Activated CD8-positive, alpha-beta T cell treated with anti-CD3 and anti-CD28 coated beads for 36 hours (primary cell): ENCODE data around the gene WNK3. TPM values are rescaled to one million over a fixed set of nuclear protein-coding genes. Genes with fewer than 3 reads are reported as not detected.
"Not testable (repeated sequence)": the region's sequence is repeated elsewhere in the genome, so short reads cannot be mapped to it uniquely, and the experiment has no call there.

ENCODE experiments used
- ATAC-seq: fragments of 200-7000 bp; cut with Tn5 transposase; one replicate; pipeline ENCODE4 v1.10.0; 2021; ENCODE audit warnings: mild to moderate bottlenecking, moderate library complexity
- CTCF ChIA-PET: fragments of 350-600 bp; sonication (Branson Sonifier 250); formaldehyde crosslinking; loops from one replicate; lab custom pipeline; 2021; ENCODE audit warnings: antibody characterized with exemption; lab: Charles Lee
- POLR2A ChIA-PET: fragments of 350-600 bp; sonication (Branson Sonifier 250); formaldehyde crosslinking; loops from one replicate; lab custom pipeline; 2021; ENCODE audit warnings: antibody characterized with exemption; lab: Charles Lee
- DNase-seq: peaks from one replicate; pipeline ENCODE4 v3.0.0-alpha.2; 2020
- H3K27ac Mint-ChIP-seq: one replicate; pipeline ENCODE4 v1.8.0; 2021; ENCODE audit warnings: mild to moderate bottlenecking, mixed read lengths
- H3K27me3 Mint-ChIP-seq: one replicate; pipeline ENCODE4 v1.8.0; 2021; ENCODE audit warnings: mixed read lengths
- H3K36me3 Mint-ChIP-seq: one replicate; pipeline ENCODE4 v1.8.0; 2021; ENCODE audit warnings: low read depth, mixed read lengths
- H3K4me1 Mint-ChIP-seq: one replicate; pipeline ENCODE4 v1.8.0; 2021; ENCODE audit warnings: low read depth, mixed read lengths
- H3K4me3 Mint-ChIP-seq: one replicate; pipeline ENCODE4 v1.8.0; 2021; ENCODE audit warnings: mild to moderate bottlenecking, moderate library complexity, mixed read lengths
- H3K9me3 Mint-ChIP-seq: one replicate; pipeline ENCODE4 v1.8.0; 2021; ENCODE audit warnings: mixed read lengths
- CTCF ChIP-seq: fragments of 200-600 bp; IDR thresholded peaks from one replicate; pipeline ENCODE4 v1.8.0; 2022; ENCODE audit warnings: antibody characterized with exemption, mild to moderate bottlenecking
- intact Hi-C: fragments of 100-400 bp; cut with micrococcal nuclease; formaldehyde crosslinking; loops from one replicate; pipeline ENCODE4 v1.10.0; 2022
- total RNA-seq, 2 experiments: library from RNA; stranded (reverse); gene quantifications; one replicate each; pipeline ENCODE4 v1.2.3, GENCODE V29; 2021

WNK3 gene
- total RNA-seq, 2 experiments from 2014 or later, result 0.45 to 0.47 TPM

GRCh38 chrX:54359408-54359807 lies 1.6 kb upstream of the WNK3 start:
- no peaks in the 10 kb centered on the region for H3K36me3 Mint-ChIP-seq
- TF ChIP-seq CTCF, result no peak
- DNase-seq (no peak), ATAC-seq (no peak)
- peaks cover 9% of the 10 kb centered on the region for H3K4me1 Mint-ChIP-seq
- peaks cover 29% of the 10 kb centered on the region for H3K27me3 Mint-ChIP-seq
- peak overlapping the region; percentile 76 for H3K4me3 Mint-ChIP-seq
- H3K9me3 Mint-ChIP-seq, result no peaks in the 10 kb centered on the region
- ChIA-PET POLR2A (interaction anchor here (0.9 kb wide), 1 partner anchor 58 kb away, joined by 3 read pairs; no protein-coding TSS in a partner anchor), CTCF (no interaction called here)
- intact Hi-C loops, result no loop called here
- no peak overlapping the region for H3K27ac Mint-ChIP-seq

- H3K27me3 Mint-ChIP-seq, result peaks cover 29% of the 10 kb centered on the region
- no peaks in the 10 kb centered on the region for H3K36me3 Mint-ChIP-seq
- no peaks in the 10 kb centered on the region for H3K9me3 Mint-ChIP-seq
- DNase-seq, result peak; percentile 56
- H3K27ac Mint-ChIP-seq, result no peak overlapping the region
- CTCF ChIA-PET, result no interaction called here
- ATAC-seq, result peak; percentile 50
- H3K4me3 Mint-ChIP-seq, result peak overlapping the region; percentile 76
- H3K4me1 Mint-ChIP-seq, result peaks cover 9% of the 10 kb centered on the region
- intact Hi-C loops, result no loop called here
- TF ChIP-seq CTCF, result no peak
- POLR2A ChIA-PET, result interaction anchor here (0.9 kb wide), 1 partner anchor 58 kb away, joined by 3 read pairs; no protein-coding TSS in a partner anchor
Observed at GRCh38 chrX:54358424-54359211, 772 bp upstream of the WNK3 start.

GRCh38 chrX:54352677-54353076 lies 5.2 kb downstream of the WNK3 start:
- Mint-ChIP-seq H3K9me3 (no peaks in the 10 kb centered on the region), H3K36me3 (no peaks in the 10 kb centered on the region), H3K4me1 (peaks cover 9% of the 10 kb centered on the region), H3K27me3 (peaks cover 15% of the 10 kb centered on the region), H3K27ac (no peak overlapping the region), H3K4me3 (no peak overlapping the region)
- intact Hi-C loops, result no loop called here
- no peak for ATAC-seq
- CTCF ChIA-PET, result no interaction called here
- no peak for DNase-seq
- POLR2A ChIA-PET, result no interaction called here
- no peak for TF ChIP-seq CTCF

GRCh38 chrX:54337383-54337782 lies 20.5 kb downstream of the WNK3 start:
- H3K9me3 Mint-ChIP-seq, H3K27ac Mint-ChIP-seq, CTCF ChIA-PET, DNase-seq, ATAC-seq, intact Hi-C loops, H3K4me3 Mint-ChIP-seq, H3K27me3 Mint-ChIP-seq, H3K4me1 Mint-ChIP-seq, H3K36me3 Mint-ChIP-seq: not testable (repeated sequence)
- POLR2A ChIA-PET, result interaction anchor here (0.6 kb wide), 1 partner anchor 1742 kb away, joined by 3 read pairs; no protein-coding TSS in a partner anchor

- no peaks in the 10 kb centered on the region for H3K9me3 Mint-ChIP-seq
- intact Hi-C loops, result no loop called here
- no peak for DNase-seq
- no peaks in the 10 kb centered on the region for H3K4me1 Mint-ChIP-seq
- ChIA-PET CTCF (no interaction called here), POLR2A (no interaction called here)
- H3K4me3 Mint-ChIP-seq, result no peak overlapping the region
- TF ChIP-seq CTCF, result no peak
- no peaks in the 10 kb centered on the region for H3K27me3 Mint-ChIP-seq
- H3K36me3 Mint-ChIP-seq, result no peaks in the 10 kb centered on the region
- H3K27ac Mint-ChIP-seq, result no peak overlapping the region
- no peak for ATAC-seq
Observed at GRCh38 chrX:54325077-54325476, 32.8 kb downstream of the WNK3 start.
